AG04449 (cell line): ENCODE measurements around the gene VWA5B1.

Experiments used
- CTCF ChIA-PET: fragments of 350-600 bp; formaldehyde crosslinking; extraction: SDS; loops from one replicate; lab custom pipeline; 2021; ENCODE audit warnings: antibody characterized with exemption; lab: Yijun Ruan, JAX
- POLR2A ChIA-PET: fragments of 400-600, 350-600 bp; formaldehyde crosslinking; extraction: SDS; loops from one replicate; lab custom pipeline; 2020; ENCODE audit warnings: antibody characterized with exemption, inconsistent platforms; lab: Yijun Ruan, JAX
- DNase-seq: peaks from one replicate; pipeline ENCODE4 v3.0.0-alpha.2; 2010; ENCODE audit warnings: low read depth, low spot score
- H3K4me3 ChIP-seq: 2 replicates; pipeline ENCODE4 v1.5.1; 2011; ENCODE audit warnings: low read depth, mild to moderate bottlenecking, control low read depth, low read length
- CTCF ChIP-seq: IDR thresholded peaks from one replicate; pipeline ENCODE4 v1.5.1; 2011; ENCODE audit warnings: mild to moderate bottlenecking, moderate library complexity, low read length, control low read depth, inconsistent platforms; ENCODE audit not compliant: insufficient read depth; ENCODE audit errors: missing control alignments

The VWA5B1 gene

GRCh38 chr1:20279509-20279908 lies 11.2 kb upstream of the VWA5B1 start:
- ChIA-PET POLR2A (no interaction called here), CTCF (no interaction called here)
- H3K4me3 ChIP-seq: no peak overlapping the region
- no peak for DNase-seq
- no peak for TF ChIP-seq CTCF

GRCh38 chr1:20280341-20280740 lies 10.3 kb upstream of the VWA5B1 start:
- no peak for DNase-seq
- H3K4me3 ChIP-seq: no peak overlapping the region
- ChIA-PET POLR2A (no interaction called here), CTCF (no interaction called here)
- no peak for TF ChIP-seq CTCF

- no peak for TF ChIP-seq CTCF
- ChIA-PET CTCF (interaction anchor here (1.0 kb wide), 1 partner anchor 68 kb away, joined by 3 read pairs; no protein-coding TSS in a partner anchor), POLR2A (no interaction called here)
Observed at GRCh38 chr1:20280906-20281305, 9.8 kb upstream of the VWA5B1 start.

GRCh38 chr1:20281801-20282200 lies 8.9 kb upstream of the VWA5B1 start:
- DNase-seq: no peak
- H3K4me3 ChIP-seq: no peak overlapping the region
- POLR2A ChIA-PET: no interaction called here
- TF ChIP-seq CTCF: no peak
- CTCF ChIA-PET: interaction anchor here (1.0 kb wide), 1 partner anchor 68 kb away, joined by 3 read pairs; no protein-coding TSS in a partner anchor

More at GRCh38 chr1:20280906-20281305, 9.8 kb upstream of the VWA5B1 start:
- DNase-seq: no peak
- H3K4me3 ChIP-seq: no peak overlapping the region

- ChIA-PET CTCF (interaction anchor here (1.0 kb wide), 1 partner anchor 69 kb away, joined by 3 read pairs; no protein-coding TSS in a partner anchor), POLR2A (no interaction called here)
- no peak for TF ChIP-seq CTCF
- no peak for DNase-seq
- no peak overlapping the region for H3K4me3 ChIP-seq
Observed at GRCh38 chr1:20282533-20282932, 8.1 kb upstream of the VWA5B1 start.

GRCh38 chr1:20284046-20284445 lies 6.6 kb upstream of the VWA5B1 start:
- POLR2A ChIA-PET: no interaction called here
- H3K4me3 ChIP-seq: no peak overlapping the region
- CTCF ChIA-PET: no interaction called here
- no peak for TF ChIP-seq CTCF
- DNase-seq: no peak
